GM18508 (cell line): Measurements from ENCODE around the gene VTA1.
"Not testable (repeated sequence)": the region's sequence is repeated elsewhere in the genome, so short reads cannot be mapped to it uniquely, and the experiment has no call there.

Experiments used
- ATAC-seq: cut with Tn5 transposase; IDR thresholded peaks from one replicate; pipeline ENCODE4 v1.9.1; 2021; ENCODE audit warnings: moderate number of reproducible peaks; ENCODE audit not compliant: insufficient read depth, unreplicated experiment

The VTA1 gene

DNA sequence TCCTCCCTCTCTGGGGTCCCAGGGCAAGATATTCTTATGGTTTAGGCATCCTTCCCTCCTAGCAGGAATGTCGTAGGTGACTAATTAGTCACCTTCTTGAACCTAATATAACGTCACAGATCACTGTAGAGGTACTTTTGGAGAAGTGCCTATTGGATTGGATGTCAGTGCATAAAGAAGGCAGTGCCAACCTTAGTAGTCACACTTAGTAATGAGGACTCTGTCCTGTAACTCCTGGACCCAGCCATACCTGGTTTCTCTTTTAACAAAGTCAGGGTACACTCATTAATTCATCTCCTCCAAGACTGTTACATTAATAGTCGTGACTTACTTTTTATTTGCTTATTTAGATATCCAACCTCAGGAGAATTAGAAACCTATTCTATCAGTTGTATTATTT lies 20.0 kb downstream of the VTA1 start:
- ATAC-seq = no peak

DNA sequence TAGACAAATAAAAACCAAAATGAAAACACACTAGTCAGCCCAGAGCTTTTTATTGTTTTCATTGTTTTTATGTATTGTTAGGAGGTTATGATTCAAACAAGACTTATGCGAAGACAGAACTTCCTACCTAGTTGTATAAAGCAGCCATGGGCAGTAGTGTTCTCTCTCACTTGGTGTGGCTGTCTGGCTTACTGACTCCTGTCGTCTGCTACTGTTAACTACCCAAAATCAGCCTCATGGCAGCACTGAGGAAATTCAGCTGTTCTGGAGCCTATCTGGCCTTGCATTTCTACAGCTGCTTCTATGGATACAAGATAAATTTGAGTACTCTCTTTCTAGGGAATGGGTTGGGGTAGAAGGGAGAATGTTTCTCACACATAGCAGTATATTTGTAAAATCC lies 20.4 kb downstream of the VTA1 start:
- no peak for ATAC-seq

DNA sequence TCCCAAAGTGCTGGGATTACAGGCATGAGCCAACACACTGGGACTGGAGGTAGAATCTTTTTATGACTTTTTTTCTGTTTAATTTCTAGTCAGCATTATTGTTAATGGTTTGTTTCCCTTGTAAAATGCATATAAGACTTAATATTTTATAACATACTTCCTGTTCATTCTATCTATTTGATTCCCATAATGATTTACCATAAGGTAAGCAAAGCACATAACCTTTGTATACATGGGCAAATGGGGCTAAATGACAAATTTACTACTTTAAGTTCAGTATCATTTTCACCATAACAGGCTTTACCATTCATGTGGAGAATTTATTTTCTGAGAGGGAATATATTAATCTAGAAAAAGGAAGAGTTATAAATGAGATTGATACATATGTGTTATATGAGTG lies 24.3 kb downstream of the VTA1 start:
- no peak for ATAC-seq

DNA sequence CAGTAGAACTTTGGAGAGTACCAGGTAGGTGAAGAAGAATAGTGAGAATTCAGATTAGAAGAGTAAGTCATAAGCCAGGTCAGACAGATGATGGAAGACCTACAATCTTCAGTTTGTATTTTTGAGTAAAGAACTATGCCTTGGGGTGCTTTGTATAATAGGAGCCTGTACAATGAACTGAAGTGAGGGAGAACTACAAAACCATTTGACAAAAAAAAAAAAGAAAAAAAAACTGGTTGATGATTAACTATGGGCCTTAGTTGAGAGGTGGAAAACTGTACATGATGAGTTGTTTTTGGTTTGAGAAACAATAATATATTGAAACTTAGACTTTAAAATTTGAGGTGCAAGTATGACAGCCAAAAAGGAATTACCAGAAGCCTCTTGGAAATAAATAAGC lies 25.7 kb downstream of the VTA1 start:
- no peak for ATAC-seq

DNA sequence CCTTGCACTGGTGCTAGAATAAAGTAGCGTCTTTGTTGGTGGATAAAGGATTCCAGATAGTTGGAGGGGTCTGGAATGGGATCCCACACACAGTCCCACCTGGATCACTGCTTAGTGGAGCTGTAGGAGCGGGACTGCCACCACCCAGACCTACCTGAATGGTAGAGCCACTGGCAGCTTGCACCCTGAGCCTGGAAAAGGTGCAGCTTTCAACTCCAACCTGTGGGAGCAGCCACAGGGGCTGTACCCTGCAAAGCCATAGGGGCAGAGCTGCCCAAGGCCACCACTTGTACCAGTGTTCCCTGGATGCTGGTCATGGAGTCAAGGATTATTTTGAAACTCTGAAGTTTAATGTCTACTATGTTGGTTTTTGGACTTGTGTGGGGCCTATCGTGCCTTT lies 26.9 kb downstream of the VTA1 start:
- ATAC-seq = no peak

DNA sequence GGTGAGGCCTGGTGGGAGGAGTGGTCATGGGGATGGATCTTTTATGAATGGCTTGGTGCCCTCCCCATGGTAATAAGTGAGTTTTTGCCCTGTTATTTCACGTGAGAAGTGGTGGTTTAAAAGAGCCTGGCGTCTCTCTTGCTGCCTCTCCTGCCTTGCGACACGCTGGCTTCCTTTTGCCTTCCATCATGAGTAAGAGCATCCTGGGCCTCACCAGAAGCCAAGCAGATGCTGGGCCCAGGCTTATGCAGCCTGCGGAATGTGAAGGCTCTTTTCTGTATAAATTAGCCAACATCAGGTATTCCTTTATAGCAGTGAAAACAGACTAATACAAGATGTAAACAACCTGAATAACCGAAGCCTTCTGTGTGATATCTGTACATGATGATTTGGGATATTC lies 27.6 kb downstream of the VTA1 start:
- ATAC-seq = no peak

DNA sequence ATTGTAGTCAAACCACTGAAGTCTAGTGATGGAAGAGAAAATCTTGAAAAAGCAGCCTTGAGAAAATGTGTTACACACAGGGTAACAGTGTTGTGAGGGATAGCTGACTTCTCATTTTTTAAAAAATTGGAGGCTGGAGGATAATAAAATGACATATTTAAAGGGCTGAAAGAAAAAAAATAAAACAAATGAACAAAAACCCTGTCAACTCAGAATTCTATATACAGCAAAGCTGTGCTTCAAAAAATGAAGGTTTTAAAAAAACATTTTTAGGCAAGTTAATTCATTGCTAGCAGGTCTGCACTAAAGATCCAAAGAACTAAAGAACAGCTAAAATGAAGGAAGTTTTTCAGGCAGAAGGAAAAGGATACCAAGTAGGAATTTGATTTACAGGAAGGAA lies 31.1 kb downstream of the VTA1 start:
- no peak for ATAC-seq

DNA sequence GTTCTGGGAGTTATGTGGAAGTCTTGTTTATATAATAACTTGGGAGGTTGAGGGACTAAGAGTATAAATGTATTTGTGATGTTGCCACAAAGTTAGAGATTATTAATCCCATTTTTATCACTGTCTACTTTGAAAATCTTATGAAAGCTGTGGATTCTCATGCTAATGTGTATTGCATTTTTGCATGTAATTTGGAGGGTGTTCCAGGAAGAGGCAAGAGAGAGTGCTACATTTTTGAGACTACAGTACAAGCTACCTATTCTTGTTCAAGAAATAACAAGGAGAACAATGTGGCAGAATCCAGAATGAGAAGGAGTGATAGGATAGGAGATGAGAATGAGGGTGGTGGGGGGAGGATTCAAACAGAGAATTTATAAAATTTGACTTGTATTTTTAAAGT lies 34.9 kb downstream of the VTA1 start:
- no peak for ATAC-seq

DNA sequence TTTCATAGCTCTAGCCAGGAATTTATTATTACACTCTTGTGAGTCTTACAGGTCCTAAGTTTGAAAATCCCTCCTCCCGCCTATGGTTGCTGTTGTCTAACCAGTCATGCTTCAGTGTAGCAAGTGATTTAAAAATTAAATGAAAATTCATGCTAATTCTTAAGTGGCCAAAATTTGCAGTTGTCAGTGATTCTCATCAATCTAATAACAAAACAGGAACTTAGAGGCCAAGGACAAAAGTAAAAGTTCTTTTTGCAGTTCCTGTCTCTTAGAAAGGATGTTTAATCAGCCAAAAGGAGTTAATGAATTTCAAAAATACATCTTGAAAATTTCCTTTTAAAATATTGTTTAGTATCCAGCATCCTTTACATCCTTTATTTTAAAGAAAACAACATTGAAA lies 36.3 kb downstream of the VTA1 start:
- ATAC-seq = no peak

DNA sequence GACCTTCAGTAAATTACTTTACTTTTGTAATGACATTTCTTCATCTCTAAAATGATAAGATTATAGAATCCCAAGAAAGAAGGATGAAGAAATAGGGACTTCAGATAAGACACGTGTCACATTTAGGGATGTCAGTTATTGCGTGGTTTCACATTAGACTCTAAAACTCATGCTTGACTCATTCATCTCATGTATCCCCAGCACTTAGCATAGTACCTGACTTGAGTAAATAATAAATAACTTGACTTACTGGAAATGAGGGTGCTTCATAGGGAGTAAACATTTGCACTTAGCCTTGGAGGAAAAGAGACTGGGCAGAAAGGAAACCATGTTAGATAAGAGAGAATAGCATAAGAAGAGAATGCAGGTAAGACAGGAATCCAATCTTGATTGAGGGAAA lies 37.2 kb downstream of the VTA1 start:
- no peak for ATAC-seq

DNA sequence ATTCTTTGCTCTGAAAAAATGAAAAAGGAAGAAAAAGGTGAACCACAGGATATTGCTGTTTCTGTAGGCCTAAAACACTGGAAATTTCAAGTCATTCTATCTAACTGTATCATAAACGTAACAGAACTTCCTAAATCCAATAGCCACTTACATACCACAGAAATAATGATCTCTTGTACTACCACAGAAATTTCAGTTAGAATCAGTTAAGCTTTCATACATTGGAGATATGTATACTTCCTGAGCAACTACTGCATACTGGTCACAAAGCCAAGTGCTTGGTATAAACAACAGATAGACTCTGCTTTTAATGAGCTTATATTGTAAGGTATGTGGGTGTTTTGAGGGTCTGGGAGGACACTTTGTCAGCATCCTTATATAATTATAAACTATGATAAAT lies 38.6 kb downstream of the VTA1 start:
- no peak for ATAC-seq

DNA sequence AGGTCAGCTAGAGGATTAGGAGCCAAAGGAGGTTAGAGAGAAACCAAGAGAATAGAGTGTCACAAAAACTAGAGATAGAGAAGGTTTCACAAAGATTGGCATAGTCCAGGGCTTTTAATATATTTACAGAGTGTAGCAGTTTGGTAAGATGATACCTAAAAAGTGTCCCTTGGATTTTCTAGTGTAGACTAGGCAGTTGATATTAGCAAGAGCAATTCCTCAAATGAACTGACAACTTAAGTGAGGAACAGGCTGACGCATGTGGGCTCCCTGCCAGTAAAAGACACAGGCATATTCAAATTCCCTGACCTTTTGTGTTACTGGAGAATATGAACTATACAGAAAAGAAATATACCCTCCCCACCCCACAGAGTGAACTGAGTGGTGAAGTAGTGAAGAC lies 40.1 kb downstream of the VTA1 start:
- no peak for ATAC-seq

DNA sequence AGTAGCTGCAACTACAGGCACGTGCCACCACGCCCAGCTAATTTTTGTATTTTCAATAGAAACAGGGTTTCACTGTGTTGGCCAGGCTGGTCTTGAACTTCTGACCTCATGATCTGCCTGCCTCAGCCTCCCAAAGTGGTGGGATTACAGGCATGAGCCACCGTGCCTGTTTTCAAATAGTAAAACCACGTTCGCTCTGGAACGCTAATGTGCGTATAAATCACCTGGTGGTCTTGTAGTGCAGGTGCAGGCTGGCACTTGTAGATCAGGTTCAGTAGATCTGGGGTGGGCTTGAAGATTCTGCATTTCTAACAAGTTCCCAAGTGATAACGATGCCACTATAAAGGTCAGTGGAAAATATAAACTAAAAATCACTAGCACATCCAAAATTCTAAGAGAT lies 41.3 kb downstream of the VTA1 start:
- ATAC-seq = not testable (repeated sequence)

DNA sequence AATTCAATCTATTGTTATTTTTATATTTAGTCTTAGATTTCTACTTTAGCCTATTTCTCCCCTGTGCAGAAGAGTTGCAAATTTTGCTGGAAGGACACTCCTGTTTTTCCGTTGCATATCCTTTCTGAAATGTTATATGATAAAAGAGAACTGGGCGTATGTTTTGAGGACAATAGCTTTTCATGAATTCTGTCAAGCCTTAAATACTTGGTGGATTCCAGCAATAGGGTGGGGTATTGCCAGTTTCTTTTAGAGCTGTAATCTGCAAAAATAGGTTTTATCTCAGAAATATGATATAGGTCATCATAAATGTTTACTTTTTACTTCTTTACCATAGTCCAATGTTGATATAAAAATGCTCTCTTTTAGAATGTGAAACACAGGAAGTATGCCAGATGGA lies 42.0 kb downstream of the VTA1 start:
- ATAC-seq = no peak

DNA sequence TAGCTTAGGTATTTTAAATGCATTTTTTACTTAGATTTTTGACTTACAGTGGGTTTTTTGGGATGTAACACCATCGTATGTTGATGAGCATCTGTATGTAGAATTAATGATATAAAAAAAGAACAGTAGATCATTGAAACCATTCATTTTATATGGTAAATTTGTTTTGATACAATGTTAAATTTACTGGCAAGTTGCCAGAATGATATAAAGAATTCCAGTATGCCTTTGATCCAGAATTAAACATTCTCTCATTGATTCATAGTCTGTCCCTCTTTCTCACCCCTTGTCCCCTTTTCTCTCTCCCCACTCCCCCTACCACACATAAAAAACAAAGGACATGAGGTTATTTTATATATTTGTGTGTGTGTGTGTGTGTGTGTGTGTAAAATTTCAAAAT lies 45.3 kb downstream of the VTA1 start:
- no peak for ATAC-seq

DNA sequence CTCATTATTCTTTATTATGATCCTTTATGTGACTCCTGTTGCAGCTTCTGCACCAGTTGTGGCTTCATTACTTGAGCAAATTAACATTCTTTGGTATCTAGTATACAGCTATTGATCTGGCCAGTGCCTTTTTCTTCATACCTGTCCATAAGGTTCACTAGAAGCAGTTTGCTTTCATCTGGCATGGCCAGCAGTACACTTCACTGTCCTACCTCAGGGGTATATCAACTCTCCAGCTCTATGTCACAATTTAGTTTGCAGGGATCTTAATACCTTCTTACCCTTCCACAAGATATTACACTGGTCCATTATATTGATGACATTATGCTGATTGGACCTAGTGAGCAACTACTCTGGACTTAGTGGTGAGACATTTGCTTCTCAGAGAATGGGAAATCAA lies 46.6 kb downstream of the VTA1 start:
- no peak for ATAC-seq

DNA sequence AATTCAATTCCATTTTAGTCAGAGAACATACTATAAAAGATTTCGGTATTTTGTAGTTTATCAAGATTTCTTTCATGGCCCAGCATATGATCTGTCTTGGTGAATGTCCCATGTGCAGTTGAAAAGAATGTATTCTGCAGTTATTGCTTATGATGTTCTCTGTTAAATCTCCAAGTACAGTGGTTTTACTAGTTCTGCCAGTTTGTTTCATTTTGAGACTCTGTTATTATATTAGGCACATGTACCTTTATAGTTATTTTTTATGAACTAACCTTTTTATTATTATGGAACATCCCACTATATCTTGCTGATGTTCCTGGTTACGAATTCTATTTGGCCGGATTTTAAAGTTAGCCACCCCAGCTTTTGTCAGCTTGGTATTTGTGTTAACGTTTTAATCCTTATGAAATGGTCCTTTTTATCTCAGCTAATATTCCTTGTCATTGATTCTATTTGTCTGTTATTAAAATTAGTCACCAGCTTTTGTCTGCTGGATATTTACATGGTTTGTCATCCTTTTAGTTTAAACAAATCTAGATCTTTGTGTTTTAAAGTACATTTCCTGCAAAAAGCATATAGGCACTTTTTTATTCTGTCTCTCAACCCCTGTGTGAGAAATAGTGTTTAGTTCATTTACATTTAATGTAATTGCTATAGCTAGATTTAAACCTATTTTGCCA lies 48.9 kb downstream of the VTA1 start:
- no peak for ATAC-seq

DNA sequence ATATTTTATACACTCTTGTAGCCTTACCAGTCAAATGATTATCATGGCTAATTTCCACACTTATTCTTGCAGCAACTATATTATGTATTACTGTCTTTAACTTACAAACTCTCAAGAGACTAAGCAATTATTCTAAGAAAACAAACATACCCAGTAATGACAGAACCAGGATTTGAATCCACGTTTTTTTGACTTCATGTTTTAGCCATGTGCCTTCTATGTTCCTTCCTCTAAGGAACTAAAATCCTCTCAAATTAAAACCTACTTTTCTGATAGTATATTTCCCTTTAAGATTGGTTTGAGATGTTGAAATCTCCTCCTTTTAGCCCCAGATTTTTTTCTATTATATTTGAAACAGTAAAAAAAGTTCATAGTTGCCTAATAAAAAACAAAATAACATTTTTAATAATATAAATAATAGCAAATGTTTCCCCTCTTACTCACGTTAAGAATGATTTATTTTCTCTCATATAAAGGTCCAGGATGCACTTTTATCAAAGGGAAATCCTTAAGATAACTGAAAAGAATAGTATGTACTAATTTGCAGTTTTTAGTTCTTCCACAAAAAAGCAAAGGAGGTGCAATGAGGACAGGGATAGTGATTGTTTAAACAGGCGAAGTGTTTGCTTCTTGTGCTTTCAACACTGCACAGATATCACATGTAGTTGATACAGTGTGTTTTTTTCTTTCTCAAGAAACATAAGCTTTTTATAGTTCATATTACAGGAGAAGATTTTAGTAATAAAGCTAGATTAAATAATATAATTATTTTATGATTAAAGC lies 54.0 kb downstream of the VTA1 start:
- no peak for ATAC-seq

DNA sequence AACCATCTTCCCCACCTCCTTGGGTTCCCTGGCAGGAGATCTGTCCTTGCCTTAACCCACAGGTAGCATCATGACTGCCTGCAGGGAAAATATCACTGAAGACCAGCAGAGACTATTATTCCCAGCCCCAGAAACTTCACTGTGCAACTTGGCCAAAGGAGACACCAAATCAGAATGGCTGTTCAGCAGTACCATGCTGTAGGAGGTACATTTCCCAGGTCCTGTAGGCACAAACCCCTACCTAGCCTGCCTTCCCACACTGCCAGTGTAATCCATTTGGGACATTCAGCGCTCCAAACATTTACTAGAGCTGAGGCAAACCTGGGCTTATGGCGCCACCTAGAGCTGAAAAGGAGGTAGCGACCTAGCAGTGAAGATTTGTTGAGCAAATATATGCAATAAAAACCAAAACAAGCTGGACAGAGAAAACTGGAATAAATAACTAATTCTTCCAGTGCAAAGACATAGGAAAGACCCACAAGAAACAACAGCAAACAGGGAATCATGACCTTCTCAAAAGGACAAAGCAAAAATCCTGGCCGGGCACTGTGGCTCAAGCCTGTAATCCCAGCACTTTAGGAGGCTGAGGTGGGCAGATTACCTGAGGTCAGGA lies 60.3 kb downstream of the VTA1 start:
- ATAC-seq = no peak

DNA sequence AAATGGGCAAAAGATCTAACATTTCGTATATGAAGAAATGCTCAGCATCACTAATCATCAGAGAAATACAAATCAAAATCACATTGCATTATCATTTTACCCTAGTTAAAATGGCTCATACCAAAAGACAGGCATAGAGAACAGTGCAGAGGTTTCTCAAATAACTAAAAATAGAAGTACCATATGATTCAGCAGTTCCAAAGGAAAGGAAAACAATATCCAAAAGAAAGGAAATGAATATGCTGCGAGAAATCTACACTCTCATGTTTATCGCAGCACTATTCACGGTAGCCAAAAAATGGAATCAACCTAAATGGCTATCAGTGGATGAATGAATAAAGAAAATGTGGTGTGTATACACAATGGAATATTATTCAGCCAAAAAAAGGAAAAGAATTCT lies 63.5 kb downstream of the VTA1 start:
- no peak for ATAC-seq

DNA sequence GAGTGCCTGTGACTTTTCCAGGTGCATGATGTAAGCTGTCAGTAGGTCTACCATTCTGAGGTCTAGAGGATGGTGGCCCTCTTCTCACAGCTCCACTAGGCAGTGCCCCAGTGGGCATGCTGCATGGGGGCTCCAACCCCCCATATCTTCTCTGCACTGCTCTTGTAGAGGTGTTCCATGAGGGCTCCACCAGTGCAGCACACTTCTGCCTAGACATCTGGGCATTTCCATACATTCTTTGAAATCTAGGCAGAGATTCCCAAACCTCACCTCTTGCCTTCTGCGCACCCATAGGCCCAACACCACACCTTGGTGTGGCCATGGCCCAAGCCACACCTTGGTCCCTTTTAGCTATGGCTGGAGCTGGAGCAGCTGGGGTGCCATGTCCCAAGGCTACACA lies 66.3 kb downstream of the VTA1 start:
- no peak for ATAC-seq

DNA sequence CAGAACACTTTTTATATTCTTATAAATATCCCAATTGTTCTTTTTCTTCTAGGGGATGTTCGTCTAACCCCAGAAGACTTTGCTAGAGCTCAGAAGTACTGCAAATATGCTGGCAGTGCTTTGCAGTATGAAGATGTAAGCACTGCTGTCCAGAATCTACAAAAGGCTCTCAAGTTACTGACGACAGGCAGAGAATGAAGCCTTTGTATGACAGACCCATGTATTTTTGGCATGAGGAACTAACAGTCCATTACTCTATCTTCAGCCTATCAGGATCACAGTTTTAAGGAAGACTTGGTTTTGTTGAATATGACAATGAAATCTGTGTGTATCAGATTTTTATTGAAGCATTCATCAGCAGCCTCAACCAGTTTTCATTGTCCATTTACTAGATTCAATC lies 71.4 kb downstream of the VTA1 start:
- no peak for ATAC-seq
